Esophagus squamous epithelium (tissue), 4 donors: ENCODE results near the gene L1CAM.

Experiments used
- CTCF ChIP-seq, 6 experiments: fragments of 450-650 bp in 4 of 6; fragments of 200-600 bp in 2 of 6; sonication (generic) in 2 of 6; IDR thresholded peaks; one replicate each; pipeline ENCODE4 v1.5.1; 2016 to 2019; ENCODE audit warnings: antibody characterized with exemption in 6 of 6, mild to moderate bottlenecking in 4 of 6, moderate library complexity in 4 of 6
- POLR2A ChIP-seq, 4 donors: fragments of 450-650 bp; IDR thresholded peaks; one replicate each; pipeline ENCODE4 v1.6.1; 2017; ENCODE audit warnings: antibody characterized with exemption in 4 of 4, mild to moderate bottlenecking in 4 of 4, moderate library complexity in 3 of 4

GRCh38 chrX:153873282-153874084, 12.5 kb downstream of the L1CAM start:
- no peak for TF ChIP-seq CTCF (IDR thresholded peaks at IDR 0.05)
- TF ChIP-seq POLR2A (IDR thresholded peaks at IDR 0.05), result no peak
